GM12878 (cell line): ENCODE results near the gene PRKCE. TPM values are rescaled to one million over a fixed set of nuclear protein-coding genes. Genes with fewer than 3 reads are reported as not detected.

ENCODE experiments used
- ATAC-seq: fragments of 200-7000 bp; cut with Tn5 transposase; 3 replicates; pipeline ENCODE4 v1.9.1; 2020; ENCODE audit warnings: mild to moderate bottlenecking, moderate library complexity
- BruUV-seq: library from RNA; stranded (reverse); fragments of 400-500 nt; replicated peaks from 2 replicates; lab custom pipeline; 2021; lab: Mats Ljungman, UMichigan
- CTCF ChIA-PET: fragments of 300-600 bp; sonication (Branson Sonifier 250); formaldehyde crosslinking; extraction: SDS; loops from one replicate; lab custom pipeline; 2021; ENCODE audit warnings: inconsistent platforms; lab: Yijun Ruan, JAX
- POLR2A ChIA-PET: fragments of 350-600 bp; formaldehyde crosslinking; extraction: SDS; loops from one replicate; lab custom pipeline; 2021; ENCODE audit warnings: inconsistent platforms; lab: Charles Lee
- RAD21 ChIA-PET: fragments of 300-600 bp; sonication (Branson Sonifier 250); formaldehyde crosslinking; loops from one replicate; lab custom pipeline; 2023; ENCODE audit warnings: antibody characterized with exemption; ENCODE audit not compliant: unreplicated experiment; lab: Charles Lee
- SMC1A ChIA-PET: fragments of 300-600 bp; sonication (Branson Sonifier 250); formaldehyde crosslinking; loops from one replicate; lab custom pipeline; 2023; ENCODE audit not compliant: unreplicated experiment, uncharacterized antibody; lab: Charles Lee
- DNase-seq: peaks from one replicate; pipeline ENCODE4 v3.0.0-alpha.2; 2011; ENCODE audit warnings: low read depth, low spot score
- FAIRE-seq: peaks from 3 replicates; lab custom pipeline; 2011; peaks lifted over from hg19 to GRCh38; lab: Jason Lieb, UNC
- H2AFZ ChIP-seq: 2 replicates; pipeline ENCODE4 v1.6.0; 2011; ENCODE audit warnings: low read depth, low read length, control low read depth; ENCODE audit not compliant: control insufficient read depth
- H3K27ac ChIP-seq: 2 replicates; pipeline ENCODE4 v1.5.1; 2011; ENCODE audit warnings: control low read depth; ENCODE audit not compliant: control insufficient read depth, insufficient read depth
- H3K27me3 ChIP-seq, 2 experiments: replicated peaks in 1 of 2; 2 replicates each; pipeline versions ENCODE4 v1.6.0 to v1.6.1; 2011; ENCODE audit warnings: low read length in 1 of 2; ENCODE audit not compliant: control insufficient read depth in 2 of 2, insufficient read depth in 2 of 2
- H3K36me3 ChIP-seq, 2 experiments: 2 replicates each; pipeline ENCODE4 v1.5.1; 2011; ENCODE audit warnings: low read length in 1 of 2; ENCODE audit not compliant: control insufficient read depth in 2 of 2, insufficient read depth in 2 of 2
- H3K4me1 ChIP-seq: 2 replicates; pipeline ENCODE4 v1.6.1; 2011; ENCODE audit warnings: mild to moderate bottlenecking, low read length, moderate library complexity, mixed read lengths; ENCODE audit not compliant: control insufficient read depth, insufficient read depth
- H3K4me2 ChIP-seq: 2 replicates; pipeline ENCODE4 v1.6.0; 2011; ENCODE audit warnings: control low read depth; ENCODE audit not compliant: control insufficient read depth, insufficient read depth
- H3K4me3 ChIP-seq: fragments of 200-600 bp; sonication (generic); 2 replicates; pipeline ENCODE4 v1.5.1; 2016
- H3K79me2 ChIP-seq: 2 replicates; pipeline ENCODE4 v1.6.0; 2011; ENCODE audit warnings: low read length; ENCODE audit not compliant: control insufficient read depth, insufficient read depth
- H3K9ac ChIP-seq: 2 replicates; pipeline ENCODE4 v1.8.0; 2011; ENCODE audit warnings: low read length, control low read depth, mixed read lengths; ENCODE audit not compliant: control insufficient read depth, insufficient read depth
- H3K9me3 ChIP-seq: replicated peaks from 3 replicates; pipeline ENCODE4 v1.5.1; 2011; ENCODE audit warnings: mild to moderate bottlenecking, low read length; ENCODE audit not compliant: control insufficient read depth, insufficient read depth
- H4K20me1 ChIP-seq: 2 replicates; pipeline ENCODE4 v1.6.0; 2011; ENCODE audit not compliant: control insufficient read depth, insufficient read depth
- BACH1 ChIP-seq: fragments of 450-650 bp; IDR thresholded peaks from 2 replicates; pipeline ENCODE4 v1.6.1; 2017; ENCODE audit warnings: mild to moderate bottlenecking, borderline replicate concordance
- BHLHE40 ChIP-seq, 2 experiments: fragments of 450-650 bp in 1 of 2; IDR thresholded peaks; 2 replicates each; pipeline ENCODE4 v1.6.1; 2011 to 2017; ENCODE audit warnings: low read depth in 2 of 2, borderline replicate concordance in 1 of 2, improper control_type of control experiment in 1 of 2, low read length in 1 of 2, mild to moderate bottlenecking in 1 of 2
- HCFC1 ChIP-seq: fragments of 150-350 bp; IDR thresholded peaks from 2 replicates; pipeline ENCODE4 v1.6.1; 2014; ENCODE audit warnings: low read length
- KLF5 ChIP-seq: fragments of 450-650 bp; IDR thresholded peaks from 2 replicates; pipeline ENCODE4 v1.6.1; 2014; ENCODE audit warnings: mild to moderate bottlenecking; ENCODE audit not compliant: partially characterized antibody
- RBBP5 ChIP-seq: fragments of 200-600 bp; sonication (generic); conservative IDR thresholded peaks from 2 replicates; pipeline ENCODE4 v1.6.1; 2016
- SMAD1 ChIP-seq: fragments of 450-650 bp; IDR thresholded peaks from 2 replicates; pipeline ENCODE4 v1.6.1; 2018; ENCODE audit warnings: mild to moderate bottlenecking, low read depth; ENCODE audit not compliant: partially characterized antibody
- TCF12 ChIP-seq: IDR thresholded peaks from 2 replicates; pipeline ENCODE4 v1.6.1; 2011; ENCODE audit warnings: low read depth, mild to moderate bottlenecking, low read length
- USF1 ChIP-seq: IDR thresholded peaks from 2 replicates; pipeline ENCODE4 v1.6.1; 2011; ENCODE audit warnings: borderline replicate concordance, low read depth, mild to moderate bottlenecking, moderate library complexity, mixed read lengths, low read length; ENCODE audit not compliant: insufficient read depth; ENCODE audit errors: extremely low read length
- WGBS: methylation state at CpG from one replicate; pipeline ENCODE4 v1.1.6; 2016; ENCODE audit warnings: low lambda C conversion rate; ENCODE audit not compliant: insufficient replicate concordance, insufficient coverage; ENCODE audit errors: missing lambda C conversion rate; 5-methylcytosine and 5-hydroxymethylcytosine counted together
- in situ Hi-C: fragments of 300-500 bp; cut with MboI; formaldehyde crosslinking; loops from 9 replicates; pipeline ENCODE4 v1.14.3; 2018; ENCODE audit warnings: mixed read lengths
- intact Hi-C: fragments of 100-400 bp; cut with micrococcal nuclease; formaldehyde crosslinking; loops from one replicate; pipeline ENCODE4 v1.14.2; 2022; ENCODE audit not compliant: unreplicated experiment
- polyA plus RNA-seq, 11 experiments: library from polyadenylated mRNA; depleted of rRNA in 4 of 11; unstranded in 6 of 11; stranded (reverse) in 5 of 11; fragments of >200 nt; fragmentation: Nextera tagmentation in 4 of 11; fragmentation: Illumina TruSeq in 1 of 11; extraction: Ambion mirVana in 4 of 11; extraction: Trizol in 1 of 11; gene quantifications; 1 replicate in 1 of 11; 2 replicates in 10 of 11; pipeline versions ENCODE4 v1.2.1 to v1.2.3, GENCODE V29; 2011 to 2016; ENCODE audit warnings: inconsistent platforms in 2 of 11, missing spikeins in 2 of 11, low read depth in 1 of 11
- total RNA-seq, 4 experiments: library from RNA; depleted of rRNA in 3 of 4; stranded (reverse); fragments of >200 nt in 3 of 4; fragmentation: Illumina TruSeq in 1 of 4; extraction: Trizol in 1 of 4; gene quantifications; 2 replicates each; pipeline versions ENCODE4 v1.2.1 to v1.2.3, GENCODE V29; 2013 to 2021

PRKCE gene
- total and polyA plus RNA-seq, 10 of the 15 experiments (the other 5 are each of a cell fraction or from before 2014, with no cell fraction given) = 2.6 to 28.2 (median 11.3) TPM

- peaks cover 3% of the 10 kb centered on the region in 2 experiments; a peak in 3 of 4 replicates for H3K36me3 ChIP-seq
- H3K9me3 ChIP-seq = no peaks in the 10 kb centered on the region
- ChIA-PET RAD21 (no interaction called here), SMC1A (no interaction called here), POLR2A (interaction anchor here (0.7 kb wide), 1 partner anchor 338 kb away, joined by 4 read pairs; no protein-coding TSS in a partner anchor), CTCF (no interaction called here)
- intact Hi-C loops = no loop called here
- no peak overlapping the region for H3K9ac ChIP-seq
- no peak for FAIRE-seq
- no TSS peak for BruUV-seq
- H3K4me3 ChIP-seq = no peak overlapping the region
- no peaks in the 10 kb centered on the region for H4K20me1 ChIP-seq
- no peak for DNase-seq
- H3K27ac ChIP-seq = no peak overlapping the region
- no peak overlapping the region for H2AFZ ChIP-seq
- peaks cover 4% of the 10 kb centered on the region; the same call in 1 of the 2 replicates for H3K4me1 ChIP-seq
- no peaks in the 10 kb centered on the region for H3K79me2 ChIP-seq
- in situ Hi-C loops = no loop called here
- TF ChIP-seq HCFC1 (no peak), RBBP5 (no peak), BHLHE40 (IDR thresholded peaks at IDR 0.05; ENCODE audit: borderline replicate concordance in 1 of 2, low read depth in 2 of 2, low read length in 1 of 2) (no peak), BACH1 (no peak), USF1 (no peak), TCF12 (no peak), SMAD1 (no peak), KLF5 (no peak)
- H3K4me2 ChIP-seq = no peak overlapping the region
- no peaks in the 10 kb centered on the region for H3K27me3 ChIP-seq
- 95% methylated on average over 7 of the region's 7 CpGs for WGBS
- no peak for ATAC-seq
Measured at GRCh38 chr2:45984366-45984765, 332.9 kb downstream of the PRKCE start.
